ENCODE measurements around the gene ELFN1. TPM values are rescaled to one million over a fixed set of nuclear protein-coding genes. Genes with fewer than 3 reads are reported as not detected.

ELFN1 gene
- total RNA-seq, 6 donors from 2014 or later: 0.11 to 3.0 (median 0.30) TPM; not detected in 1

- H3K27ac ChIP-seq: no peak overlapping the region
- ATAC-seq (ENCODE audit: low FRiP score in 2 of 2): no peak
- WGBS, 2 donors: 79 to 96% methylated on average over 3 to 5 of the region's 5 CpGs
- DNase-seq: no peak
- no peak overlapping the region for H3K4me3 ChIP-seq
- no peaks in the 10 kb centered on the region for H3K36me3 ChIP-seq
- H3K9me3 ChIP-seq: peaks cover 4 to 29% (median 15%) of the 10 kb centered on the region in 4 donors
- no peaks in the 10 kb centered on the region for H3K27me3 ChIP-seq
- H3K4me1 ChIP-seq: no peaks in the 10 kb centered on the region
- no peak for TF ChIP-seq EP300 (IDR thresholded peaks at IDR 0.05)
- TF ChIP-seq POLR2A (IDR thresholded peaks at IDR 0.05): no peak
- no peak for TF ChIP-seq POLR2AphosphoS5 (IDR thresholded peaks at IDR 0.05)
- no peak for TF ChIP-seq CTCF (IDR thresholded peaks at IDR 0.05)
Observed at GRCh38 chr7:1631678-1632077, 38.4 kb upstream of the ELFN1 start.

GRCh38 chr7:1632506-1632905 lies 37.6 kb upstream of the ELFN1 start:
- 70 to 74% methylated on average over 7 of the region's 7 CpGs for WGBS, 2 donors
- Histone ChIP-seq H3K36me3 (no peaks in the 10 kb centered on the region), H3K27ac (no peak overlapping the region), H3K4me1 (no peaks in the 10 kb centered on the region), H3K4me3 (no peak overlapping the region), H3K27me3 (no peaks in the 10 kb centered on the region), H3K9me3 (peaks cover 4 to 37% (median 24%) of the 10 kb centered on the region in 4 donors)
- TF ChIP-seq POLR2A (IDR thresholded peaks at IDR 0.05) (no peak), POLR2AphosphoS5 (IDR thresholded peaks at IDR 0.05) (no peak), EP300 (IDR thresholded peaks at IDR 0.05) (no peak), CTCF (IDR thresholded peaks at IDR 0.05) (no peak)
- ATAC-seq (ENCODE audit: low FRiP score in 2 of 2): peak in 1 of 2 donors; percentile 15
- DNase-seq: no peak

GRCh38 chr7:1632916-1633785 lies 36.9 kb upstream of the ELFN1 start:
- no peak for TF ChIP-seq POLR2AphosphoS5 (IDR thresholded peaks at IDR 0.05)
- no peak for TF ChIP-seq EP300 (IDR thresholded peaks at IDR 0.05)
- TF ChIP-seq CTCF (IDR thresholded peaks at IDR 0.05): no peak
- TF ChIP-seq POLR2A (IDR thresholded peaks at IDR 0.05): no peak
- WGBS, 2 donors: 61 to 62% methylated on average over 10 to 15 of the region's 15 CpGs
- no peaks in the 10 kb centered on the region for H3K27me3 ChIP-seq
- DNase-seq: no peak
- no peak overlapping the region for H3K27ac ChIP-seq
- no peaks in the 10 kb centered on the region for H3K4me1 ChIP-seq
- ATAC-seq (ENCODE audit: low FRiP score in 2 of 2): no peak
- no peak overlapping the region for H3K4me3 ChIP-seq
- peaks cover 4 to 44% (median 29%) of the 10 kb centered on the region in 4 donors for H3K9me3 ChIP-seq
- H3K36me3 ChIP-seq: no peaks in the 10 kb centered on the region

- 75 to 80% methylated on average over 1 of the region's 1 CpG for WGBS, 2 donors
- Histone ChIP-seq H3K36me3 (no peaks in the 10 kb centered on the region), H3K27me3 (no peaks in the 10 kb centered on the region), H3K4me1 (no peaks in the 10 kb centered on the region), H3K27ac (no peak overlapping the region), H3K9me3 (peaks cover 4 to 40% (median 27%) of the 10 kb centered on the region in 4 donors), H3K4me3 (no peak overlapping the region)
- ATAC-seq (ENCODE audit: low FRiP score in 2 of 2) (no peak), DNase-seq (no peak)
- TF ChIP-seq CTCF (IDR thresholded peaks at IDR 0.05) (no peak), POLR2A (IDR thresholded peaks at IDR 0.05) (no peak), EP300 (IDR thresholded peaks at IDR 0.05) (no peak)
Observed at GRCh38 chr7:1635401-1635800, 34.7 kb upstream of the ELFN1 start.
